HG03175 (cell line): Measurements from ENCODE around the gene AGAP1.

Experiments used
- ATAC-seq: cut with Tn5 transposase; IDR thresholded peaks from one replicate; pipeline ENCODE4 v1.9.1; 2021; ENCODE audit warnings: mild to moderate bottlenecking, moderate library complexity; ENCODE audit not compliant: unreplicated experiment

Gene AGAP1

DNA sequence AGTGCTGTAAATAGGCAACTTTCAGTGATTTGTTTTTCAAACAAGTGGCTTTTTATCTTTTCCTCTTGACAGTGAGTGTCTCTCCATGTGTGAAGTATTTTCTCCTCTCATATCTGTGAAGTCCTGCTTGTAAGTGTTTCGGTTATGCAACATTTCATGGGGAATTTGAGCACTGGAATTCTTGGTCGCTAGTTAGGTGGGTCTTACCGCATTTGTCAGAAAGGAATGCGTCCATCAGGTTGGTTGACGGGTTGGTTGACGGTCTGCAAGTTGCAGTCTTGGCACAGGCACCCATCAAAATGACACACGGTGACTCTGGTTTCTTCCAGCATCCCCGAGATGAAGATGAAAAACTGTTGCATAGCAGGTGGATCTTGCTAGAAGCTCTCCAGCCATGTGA lies 109.8 kb downstream of the AGAP1 start:
- no peak for ATAC-seq

DNA sequence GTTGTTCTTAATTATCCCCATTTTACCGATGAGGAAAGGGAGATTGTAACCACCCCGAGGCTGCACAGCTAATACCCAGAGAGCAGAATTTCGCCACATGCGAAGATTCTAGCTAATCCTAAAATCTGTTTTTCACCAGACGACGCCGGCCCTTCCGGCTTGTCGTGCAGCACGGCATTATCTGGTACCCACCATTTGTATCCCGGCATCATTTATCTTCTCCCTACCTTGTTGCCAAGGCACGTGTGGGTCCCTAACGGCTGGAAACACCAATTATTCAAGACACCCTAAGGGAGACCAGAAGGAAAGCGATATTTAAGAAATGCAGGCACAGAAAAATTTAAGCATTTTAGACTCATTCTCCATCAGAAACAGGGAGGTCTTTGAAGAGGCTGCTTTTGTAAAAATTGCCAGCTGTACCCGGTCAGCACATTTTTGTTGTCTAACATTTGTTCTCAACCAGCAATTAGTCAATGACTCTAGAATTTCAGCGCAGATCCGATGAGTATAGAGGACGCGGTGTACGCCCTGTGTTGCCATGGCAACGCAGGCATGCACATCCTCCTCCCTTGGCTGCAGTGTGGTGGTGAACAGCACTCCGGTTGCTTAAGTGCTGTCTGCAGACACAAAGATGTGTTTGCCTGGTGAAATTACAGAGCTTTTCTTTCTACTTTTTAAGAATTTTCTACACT lies 111.6 kb downstream of the AGAP1 start:
- no peak for ATAC-seq

DNA sequence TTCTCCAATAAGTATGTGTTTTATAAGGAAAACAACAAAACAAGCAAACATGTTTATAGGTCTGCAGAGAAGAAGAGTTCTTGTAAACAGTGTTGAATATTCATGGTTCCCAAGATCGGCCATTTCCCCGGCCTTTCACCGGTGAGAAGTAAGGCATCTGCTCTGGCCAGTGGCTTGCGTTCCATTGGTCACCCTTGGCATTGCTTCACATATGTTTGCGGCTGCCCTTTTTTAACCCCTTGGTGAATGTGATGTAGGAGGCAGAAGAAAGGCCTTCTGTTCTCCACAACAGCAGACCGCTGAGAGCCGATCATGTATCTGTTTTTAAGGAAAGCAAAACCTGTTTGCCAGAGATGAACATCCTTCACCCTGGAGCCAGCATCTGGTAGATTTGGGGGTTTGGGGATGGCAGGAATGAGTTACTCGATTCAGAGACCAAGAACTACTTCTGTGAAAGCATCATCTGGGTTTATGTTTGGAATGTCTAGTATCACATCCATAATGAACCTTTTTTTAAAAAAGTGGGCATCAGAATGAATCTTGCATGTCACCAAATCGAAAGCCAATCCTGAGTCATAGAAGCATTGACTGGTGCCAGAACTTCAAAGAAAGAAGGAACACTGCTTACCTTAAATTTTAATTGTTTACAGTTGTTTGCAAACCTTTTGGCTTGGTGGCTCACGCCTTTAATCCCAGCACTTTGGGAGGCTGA lies 112.3 kb downstream of the AGAP1 start:
- ATAC-seq: no peak

DNA sequence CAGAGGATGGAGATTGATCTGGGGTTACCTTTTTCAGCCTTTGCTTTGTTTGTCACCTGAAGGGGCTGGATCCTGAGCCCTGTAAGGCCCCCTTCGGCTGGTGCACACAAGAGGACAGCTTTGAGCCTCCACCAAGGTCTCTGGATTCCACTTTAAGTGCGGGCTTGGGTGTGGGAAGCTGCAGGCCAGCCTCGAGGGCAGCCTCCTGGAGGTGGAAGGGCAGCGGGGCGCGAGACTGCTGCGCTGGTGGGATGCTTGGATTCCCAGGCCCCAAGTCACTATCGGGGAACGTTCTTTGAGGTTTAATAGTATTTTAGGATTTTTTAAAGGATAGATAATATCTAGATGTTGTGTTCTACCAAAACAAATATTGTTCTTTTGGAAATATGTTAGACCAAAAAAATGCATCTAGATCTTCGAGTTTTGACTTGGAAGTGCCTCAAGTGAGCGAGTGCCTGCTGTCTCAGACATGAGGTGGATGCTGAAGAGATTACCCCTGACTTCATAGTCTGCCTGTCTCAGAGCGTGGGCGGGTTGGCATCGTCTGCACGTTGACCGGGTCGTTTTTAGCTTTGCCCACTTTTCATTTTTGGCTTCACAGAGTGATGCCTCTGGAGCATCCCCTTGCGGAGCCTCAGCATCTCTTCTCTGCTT lies 113.8 kb downstream of the AGAP1 start:
- ATAC-seq: no peak

DNA sequence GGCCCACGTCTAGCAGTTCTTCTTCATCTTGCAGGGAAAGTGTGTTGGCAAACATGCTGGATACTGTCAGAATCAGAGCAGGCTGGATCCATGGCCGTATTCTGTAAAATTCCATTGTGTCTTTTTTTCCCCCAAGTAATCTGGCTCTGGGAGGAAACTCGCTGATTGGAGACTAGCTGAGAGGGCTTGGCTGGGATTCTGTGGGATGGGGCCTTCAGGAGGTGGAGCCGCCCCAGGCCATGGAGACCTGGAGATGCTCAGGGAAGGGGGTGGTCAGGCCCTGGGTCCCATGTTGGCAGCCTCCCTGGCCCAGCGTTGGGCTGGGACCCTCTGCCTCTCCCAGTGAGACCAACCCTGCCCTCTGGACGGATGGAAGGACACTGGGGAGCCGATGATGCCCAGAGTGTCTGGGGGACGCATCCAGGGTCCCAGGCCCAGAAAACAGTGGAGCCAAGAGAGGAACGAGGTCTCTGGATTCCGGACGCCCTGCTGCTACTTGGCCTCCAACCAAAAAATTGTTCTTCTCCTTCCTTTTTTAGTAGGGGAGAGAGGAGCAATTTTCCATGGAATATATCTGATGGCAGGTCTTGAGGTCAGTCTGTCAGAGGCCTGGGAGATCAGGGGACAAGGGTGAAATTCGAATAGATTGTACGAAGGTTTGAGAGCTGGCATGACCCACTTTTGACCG lies 114.5 kb downstream of the AGAP1 start:
- ATAC-seq: no peak

DNA sequence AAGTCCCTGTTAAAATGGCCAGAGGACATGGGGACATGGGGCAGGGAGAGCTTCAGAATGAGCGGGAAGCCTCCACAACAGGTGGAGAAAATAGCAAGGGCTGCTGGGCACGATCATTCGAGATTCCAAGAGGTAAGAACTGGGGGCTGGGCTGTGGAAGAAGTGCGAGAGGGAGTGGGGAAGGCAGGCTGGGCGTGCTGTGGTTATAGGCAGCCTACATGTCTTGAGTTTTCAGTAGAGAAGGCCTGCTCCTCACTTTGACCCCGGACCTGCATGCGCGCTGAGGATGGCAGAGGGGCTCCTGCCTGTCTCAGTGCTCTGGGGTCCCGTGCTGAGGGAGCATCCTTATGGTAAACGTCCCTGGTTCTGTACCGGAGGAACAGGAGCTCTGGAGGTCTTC lies 115.5 kb downstream of the AGAP1 start:
- no peak for ATAC-seq

DNA sequence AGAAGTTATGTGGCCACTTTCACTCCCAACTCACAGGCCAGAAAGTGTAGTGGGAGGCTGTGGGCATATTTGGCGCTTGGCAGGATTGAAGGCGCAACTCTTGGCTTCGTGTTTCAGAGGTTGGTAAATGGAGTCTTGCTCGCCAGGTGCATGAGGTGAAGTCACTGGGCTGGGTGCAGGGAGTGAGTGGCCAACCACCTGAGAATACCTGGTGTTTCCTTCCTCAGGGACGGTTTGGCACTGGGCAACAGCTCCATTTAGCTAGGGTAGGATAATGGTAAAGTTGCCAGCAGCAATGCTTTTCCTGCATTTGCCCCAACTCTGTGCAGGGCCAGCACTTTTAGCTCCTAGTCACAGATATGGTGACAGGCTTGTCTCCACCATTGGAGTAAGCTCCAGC lies 115.9 kb downstream of the AGAP1 start:
- no peak for ATAC-seq

DNA sequence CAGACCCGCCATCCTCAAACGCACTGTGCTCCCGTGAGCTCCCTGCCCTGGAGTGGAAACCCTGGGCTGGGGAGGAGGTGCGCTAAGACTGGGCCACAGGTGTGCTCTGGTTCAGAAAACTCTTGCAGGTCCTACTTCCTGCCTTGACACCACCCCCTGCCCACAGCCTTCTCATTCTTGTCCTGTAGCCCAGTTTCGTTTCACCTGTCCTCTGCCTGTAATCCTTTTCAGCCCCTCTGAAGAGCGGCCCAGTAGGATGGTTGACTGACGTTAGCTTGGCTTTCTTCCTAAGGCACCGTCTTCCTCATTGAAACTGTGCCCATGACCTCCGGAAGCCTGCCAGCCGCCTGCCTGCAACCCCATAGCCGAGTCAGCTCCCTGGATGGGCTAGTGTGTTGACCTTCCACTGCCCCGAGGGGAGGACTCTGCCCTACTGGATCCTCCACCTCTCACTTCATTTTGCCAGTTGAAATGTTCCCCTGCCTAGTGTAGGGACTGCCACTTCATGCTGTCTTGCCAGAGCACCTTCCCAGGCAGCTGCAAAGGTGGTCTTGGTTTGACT lies 116.9 kb downstream of the AGAP1 start:
- no peak for ATAC-seq

DNA sequence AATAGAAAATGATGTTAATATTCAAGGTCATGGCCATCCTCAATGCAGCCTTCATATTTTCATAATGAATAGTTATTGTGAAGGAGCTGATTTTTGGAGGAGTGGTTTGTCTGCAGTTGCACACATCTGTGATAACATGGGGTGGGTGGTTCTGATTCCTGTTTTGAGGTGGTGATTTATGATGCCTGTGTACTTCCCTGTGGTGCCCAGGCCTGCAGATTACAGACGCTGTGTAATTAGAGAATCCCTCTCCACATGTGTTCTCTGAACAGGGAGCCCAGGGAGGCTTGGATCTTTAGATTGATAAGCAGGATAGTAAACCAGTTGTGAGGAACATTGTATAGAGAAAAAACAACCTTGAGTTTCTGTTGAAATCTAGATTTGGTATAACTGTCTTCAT lies 117.5 kb downstream of the AGAP1 start:
- ATAC-seq: no peak

DNA sequence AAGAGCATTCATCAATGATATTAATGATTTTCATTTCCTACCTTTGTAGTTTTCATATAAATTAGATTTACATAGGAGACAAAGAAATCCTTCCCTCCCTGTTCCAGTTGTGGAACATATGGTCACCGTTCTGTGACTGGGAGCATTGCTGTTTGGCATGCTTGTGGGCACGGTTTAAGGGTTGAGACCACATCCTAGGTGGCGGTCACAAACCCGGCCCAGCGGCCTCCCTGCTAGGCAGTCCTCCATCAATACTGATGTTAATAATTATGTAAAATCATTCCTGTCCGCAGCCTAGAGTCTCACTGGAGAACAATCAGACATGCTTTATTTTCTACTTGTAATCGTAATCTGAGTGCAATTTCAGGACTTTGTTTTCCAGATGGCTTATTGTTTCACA lies 117.9 kb downstream of the AGAP1 start:
- ATAC-seq: no peak

DNA sequence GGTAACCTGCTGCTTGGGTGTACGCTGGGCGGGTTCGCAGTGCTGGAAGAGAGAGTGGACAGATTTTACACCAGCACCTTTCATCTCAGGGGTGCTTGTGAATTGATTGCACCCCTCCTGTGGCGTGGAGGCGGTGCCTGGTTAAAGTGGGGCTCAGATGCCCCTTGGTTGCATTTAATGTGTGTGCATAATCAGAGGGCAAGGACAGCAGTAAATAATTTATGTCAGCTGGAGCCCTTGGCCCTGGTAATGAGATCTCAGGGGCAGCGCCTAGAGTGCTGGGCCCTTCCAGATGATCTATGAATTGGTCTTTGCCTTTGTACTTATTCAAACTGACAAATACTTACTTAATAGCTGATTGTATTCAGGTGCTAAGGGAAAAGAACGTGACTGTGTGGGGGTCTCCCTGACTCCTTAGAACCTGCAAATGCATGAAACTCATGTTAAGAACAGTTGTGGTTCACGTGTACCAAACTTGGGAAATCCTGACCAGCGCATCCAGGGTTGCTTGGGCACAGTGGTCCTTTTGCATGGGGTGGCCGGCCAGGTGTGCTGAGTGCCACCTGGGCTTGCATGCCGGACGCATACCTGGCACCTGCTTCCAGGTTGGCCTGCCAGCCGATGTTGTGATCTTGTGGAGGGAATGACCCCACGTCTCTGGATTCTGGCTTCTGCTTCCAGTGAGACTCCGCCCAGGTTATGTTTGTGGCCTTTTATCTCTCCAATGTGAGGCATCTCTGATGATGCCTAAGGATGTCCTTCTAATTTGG lies 118.5 kb downstream of the AGAP1 start:
- ATAC-seq: no peak

DNA sequence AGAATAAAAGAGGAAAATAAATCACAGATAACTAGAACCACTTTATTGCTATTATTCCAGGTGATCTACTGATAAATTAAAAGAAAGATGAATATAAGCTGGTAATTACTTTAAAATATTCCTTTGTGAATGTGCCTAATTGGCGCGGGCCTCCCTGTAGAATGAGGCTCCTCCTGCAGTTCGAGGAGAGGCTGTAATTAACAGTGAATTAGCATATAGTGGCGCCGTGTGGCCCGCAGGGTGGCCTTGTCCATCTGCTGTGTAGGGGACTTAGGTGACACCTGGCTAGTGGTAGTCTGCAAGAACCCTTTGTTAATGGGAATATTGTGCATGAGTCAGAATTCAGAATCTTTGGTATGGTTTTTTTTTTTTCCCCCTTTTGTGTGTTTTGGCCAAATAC lies 119.8 kb downstream of the AGAP1 start:
- ATAC-seq: no peak

DNA sequence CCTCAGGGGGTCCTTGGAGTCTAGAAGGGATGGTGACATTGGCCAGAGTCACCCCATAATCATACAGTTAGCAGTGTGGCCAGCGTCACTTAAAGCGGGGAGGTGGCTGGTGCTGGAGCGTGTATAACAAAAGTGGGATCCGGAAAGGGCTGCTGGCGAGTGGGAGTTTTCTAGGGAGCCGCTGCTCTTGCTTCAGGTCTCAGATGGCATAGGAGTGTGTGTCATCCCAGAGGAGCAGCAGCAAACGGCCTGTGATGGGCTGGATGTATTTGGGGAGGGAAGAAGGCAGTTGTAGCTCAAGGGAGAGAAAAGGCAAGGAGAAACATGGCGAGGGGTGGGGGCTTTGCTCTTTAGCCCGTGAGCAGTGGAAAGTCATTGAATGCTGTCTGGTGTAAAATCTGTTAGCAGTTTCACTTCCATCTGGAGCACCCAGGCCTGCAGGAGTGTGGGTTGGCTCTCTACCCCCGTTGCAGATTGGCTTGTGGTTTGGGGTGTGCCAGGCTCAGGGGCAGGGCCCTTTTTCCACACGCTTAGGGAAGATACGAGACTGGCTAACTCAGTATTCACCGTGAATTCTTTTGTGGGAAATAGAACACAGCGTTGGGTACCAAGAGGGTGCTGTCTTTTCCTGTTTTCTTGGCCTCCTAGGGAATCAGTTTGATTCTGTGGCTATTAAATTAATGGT lies 120.5 kb downstream of the AGAP1 start:
- no peak for ATAC-seq

DNA sequence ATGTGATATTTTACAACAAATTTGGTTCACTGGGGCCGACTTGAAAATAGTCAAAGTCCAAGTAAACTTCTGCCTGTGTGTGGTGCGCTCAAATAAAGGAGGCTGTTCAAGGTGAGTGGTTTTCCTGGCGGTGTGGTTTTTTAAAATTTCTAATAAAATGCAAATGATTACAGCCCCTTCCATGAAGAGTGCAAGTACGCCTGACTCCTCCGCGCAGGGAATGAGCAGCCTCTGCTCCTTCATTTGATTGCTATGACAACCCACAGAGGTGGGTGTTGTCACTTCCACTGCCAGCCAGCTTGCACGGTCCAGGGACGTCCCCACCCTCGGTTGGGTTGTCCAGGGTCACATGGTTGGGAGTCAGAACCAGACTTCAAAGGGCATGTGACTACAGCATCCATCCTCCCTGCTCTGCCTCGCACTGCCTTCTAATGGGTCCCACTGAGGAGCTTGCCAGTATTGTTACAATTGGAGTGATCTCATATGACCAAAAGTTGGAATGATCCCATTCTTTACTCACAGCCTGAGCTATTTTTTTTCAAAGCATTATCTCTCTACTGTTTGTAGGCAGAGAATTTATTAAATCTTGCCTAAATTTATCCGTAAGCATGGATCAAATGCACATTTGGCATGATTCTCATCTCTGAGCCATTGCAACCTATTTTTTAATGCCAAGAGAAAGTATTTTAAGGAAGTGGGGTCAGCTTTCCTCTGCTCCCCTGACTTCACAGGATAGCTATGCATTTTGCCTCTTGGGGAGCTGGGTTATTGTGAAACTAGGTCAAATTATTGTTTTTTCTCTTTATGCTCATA lies 121.3 kb downstream of the AGAP1 start:
- ATAC-seq: no peak

DNA sequence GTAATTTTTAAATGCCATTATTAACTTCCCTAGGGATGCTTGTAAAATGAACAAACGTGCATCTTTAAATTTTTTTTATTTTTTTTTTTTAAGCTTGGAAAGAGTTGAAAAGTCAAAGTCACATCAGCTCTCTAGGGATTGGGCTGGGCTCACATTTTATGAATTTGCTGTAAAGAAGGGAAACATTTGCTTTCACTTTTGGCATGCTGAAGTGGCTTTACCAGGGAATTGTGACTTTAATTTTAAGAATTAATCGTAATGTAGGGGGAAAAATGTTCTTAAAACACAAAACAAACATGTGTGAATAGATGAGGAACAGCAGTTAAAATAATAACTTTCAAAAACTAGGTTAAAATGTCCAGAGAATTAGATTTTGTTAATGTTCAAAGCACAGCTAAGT lies 123.0 kb downstream of the AGAP1 start:
- no peak for ATAC-seq

DNA sequence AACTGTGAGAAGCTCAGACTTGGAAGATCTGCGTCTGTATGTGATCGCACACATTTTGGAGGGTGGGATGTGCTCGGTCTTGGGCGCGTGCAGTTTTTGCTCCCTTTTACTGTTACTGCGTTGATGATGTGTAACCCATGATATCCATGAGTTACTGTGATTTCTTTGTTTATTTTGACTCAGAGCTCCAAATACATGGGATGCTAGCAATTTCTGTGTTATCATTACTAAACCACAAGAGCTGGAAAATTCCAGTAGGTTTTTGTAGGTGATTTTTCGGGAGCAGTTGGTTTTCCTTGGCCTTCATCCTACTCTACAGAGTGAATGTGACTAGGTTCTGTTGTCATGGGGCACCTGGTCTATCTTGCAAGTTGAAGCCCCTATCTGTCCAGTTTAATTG lies 124.2 kb downstream of the AGAP1 start:
- ATAC-seq: no peak

DNA sequence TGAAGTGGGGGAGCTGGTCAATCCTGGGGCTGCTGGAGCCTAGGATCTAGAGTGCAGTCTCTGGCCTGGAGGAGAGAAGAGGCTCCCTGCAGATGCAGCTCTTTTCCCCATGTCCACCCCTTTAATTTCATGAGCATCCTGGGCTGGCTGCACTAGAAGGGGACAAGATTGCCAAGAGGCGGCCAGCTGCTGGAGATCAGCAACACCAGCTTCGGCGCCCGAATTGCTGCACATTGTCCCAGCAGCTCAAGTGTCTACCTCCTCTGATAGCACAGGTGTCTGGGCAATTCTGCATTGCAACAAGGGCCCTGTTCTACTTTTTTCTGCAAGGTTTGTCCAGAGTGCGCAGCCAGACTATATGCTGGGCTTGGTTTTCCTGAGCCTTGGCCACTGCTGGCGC lies 125.7 kb downstream of the AGAP1 start:
- no peak for ATAC-seq

DNA sequence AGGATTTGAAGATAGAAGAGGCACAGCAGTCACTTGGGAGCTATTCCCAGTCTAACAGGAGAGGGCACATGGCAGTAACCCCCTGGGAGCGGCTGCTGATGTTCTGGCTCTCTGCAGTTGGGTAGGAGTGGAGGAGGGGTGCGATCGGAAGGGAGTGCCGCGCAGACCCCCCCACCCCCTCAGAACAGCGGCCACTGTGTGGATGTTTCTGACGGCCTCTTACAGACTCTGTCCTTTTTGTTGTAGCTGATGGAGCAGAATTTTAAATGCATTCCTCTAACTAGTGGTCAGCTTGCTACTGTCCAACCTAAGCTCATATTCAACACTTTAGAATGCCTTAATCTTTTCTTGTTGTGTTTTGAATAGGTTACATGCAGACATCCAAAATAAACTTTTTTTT lies 127.9 kb downstream of the AGAP1 start:
- no peak for ATAC-seq

DNA sequence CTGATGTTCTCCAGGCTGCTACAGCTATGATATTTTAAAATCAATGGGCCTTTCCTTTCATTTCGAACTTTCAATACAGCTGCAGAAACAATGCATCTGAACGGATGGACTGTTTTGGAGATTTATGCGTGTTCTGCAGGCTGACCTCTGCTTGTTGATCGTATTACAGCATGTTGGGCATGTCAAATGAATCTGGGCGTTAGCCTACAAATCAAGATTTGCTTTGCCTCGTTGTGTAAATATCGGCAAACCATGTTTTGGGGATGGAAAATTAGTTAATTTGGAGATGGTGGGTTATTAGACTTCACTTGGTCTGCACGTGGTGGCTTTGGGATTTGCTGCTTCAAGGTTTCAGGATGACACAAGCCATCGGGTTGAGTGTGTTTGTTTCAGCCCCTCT lies 129.3 kb downstream of the AGAP1 start:
- no peak for ATAC-seq
